Measurements from ENCODE around the gene DGAT2L6.
A peak's percentile ranks its signal among the peaks of the same experiment; 100 is the strongest.
"Not testable (repeated sequence)": the region's sequence is repeated elsewhere in the genome, so short reads cannot be mapped to it uniquely, and the experiment has no call there.

DGAT2L6 gene

DNA sequence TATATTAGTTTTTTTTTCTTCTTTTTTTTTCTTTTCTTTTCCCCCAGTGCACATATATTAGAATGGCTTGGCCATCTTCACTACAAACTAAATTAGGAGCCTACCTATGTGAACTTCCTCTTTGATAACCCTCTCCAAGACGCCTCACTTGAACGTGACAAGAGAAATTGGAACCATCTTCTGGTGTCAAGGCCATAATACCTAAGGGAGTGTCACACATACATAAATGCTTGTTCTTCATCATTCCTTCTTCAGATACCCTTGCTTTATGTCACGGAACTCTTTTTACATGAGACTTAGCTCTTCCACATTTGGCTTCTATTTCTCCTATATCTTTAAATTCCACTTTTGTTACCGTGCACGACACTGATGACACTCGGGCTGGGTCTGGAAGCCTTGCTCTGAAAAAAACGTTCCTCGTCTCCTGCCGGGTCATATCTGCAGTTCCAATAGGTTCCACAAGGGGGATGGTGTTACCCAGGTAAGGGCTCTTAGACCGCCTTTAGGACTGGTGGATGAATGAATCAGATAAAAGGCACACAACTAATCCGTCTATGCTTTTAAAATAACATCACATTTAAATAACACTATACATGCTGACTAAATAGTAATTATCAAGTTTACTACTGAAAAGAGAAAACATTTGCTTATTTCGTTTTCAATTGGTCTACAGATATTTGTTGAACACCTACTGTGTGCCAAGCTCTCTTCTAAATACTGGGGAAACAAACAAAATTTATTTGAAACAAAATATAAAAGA is 19.9 kb downstream of the DGAT2L6 start:
- DNase-seq, result peak; percentile 42

DNA sequence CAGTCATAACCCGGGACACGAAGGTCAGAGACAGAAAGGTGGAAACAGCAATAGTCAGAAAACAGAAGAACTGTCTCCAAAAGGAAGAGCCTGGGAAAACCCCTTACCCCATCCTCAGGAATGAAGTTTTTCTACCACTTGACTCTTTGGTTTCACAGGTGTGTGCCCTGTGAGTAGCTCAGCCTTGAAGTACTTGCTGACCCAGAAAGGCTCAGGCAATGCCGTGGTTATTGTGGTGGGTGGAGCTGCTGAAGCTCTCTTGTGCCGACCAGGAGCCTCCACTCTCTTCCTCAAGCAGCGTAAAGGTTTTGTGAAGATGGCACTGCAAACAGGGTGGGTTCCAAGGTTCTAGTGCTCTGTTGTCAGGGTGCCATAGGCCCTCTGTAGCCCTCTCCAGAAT is 24.4 kb downstream of the DGAT2L6 start:
- DNase-seq, result no peak

DNA sequence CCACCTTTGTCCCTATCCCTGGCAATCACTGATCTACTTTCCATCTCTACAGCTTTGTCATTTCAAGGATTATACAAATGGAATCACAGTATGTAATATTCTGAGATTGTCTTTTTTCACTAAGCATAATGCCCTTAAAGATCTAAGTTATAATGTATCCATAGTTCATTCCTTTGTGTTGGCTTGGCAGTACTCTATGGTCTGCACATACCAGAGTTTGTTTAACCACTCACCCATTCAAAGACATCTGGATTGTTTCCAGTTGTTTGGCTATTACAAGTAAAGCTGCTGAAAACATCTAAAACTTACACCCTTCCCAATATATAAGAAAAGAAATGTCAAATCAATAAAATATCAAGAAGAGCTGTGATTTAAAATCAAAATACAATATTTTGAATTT is 31.2 kb downstream of the DGAT2L6 start:
- no peak for DNase-seq

DNA sequence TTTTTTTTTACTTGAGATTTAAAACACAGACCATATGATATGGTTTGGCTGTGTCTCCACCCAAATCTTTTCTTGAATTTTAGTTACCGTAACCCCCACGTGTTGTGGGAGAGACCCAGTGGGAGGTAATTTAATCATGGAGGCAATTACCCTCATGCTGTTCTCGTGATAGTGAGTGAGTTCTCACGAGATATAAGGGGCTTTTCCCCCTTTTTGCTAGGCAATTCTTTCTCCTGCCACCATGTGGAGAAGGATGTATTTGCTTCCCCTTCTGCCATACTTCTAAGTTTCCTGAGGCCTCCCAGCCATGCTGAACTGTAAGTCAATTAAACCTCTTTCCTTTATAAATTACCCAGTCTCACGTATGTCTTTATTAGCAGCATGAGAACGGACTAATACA is 32.3 kb downstream of the DGAT2L6 start:
- not testable (repeated sequence) for DNase-seq

DNA sequence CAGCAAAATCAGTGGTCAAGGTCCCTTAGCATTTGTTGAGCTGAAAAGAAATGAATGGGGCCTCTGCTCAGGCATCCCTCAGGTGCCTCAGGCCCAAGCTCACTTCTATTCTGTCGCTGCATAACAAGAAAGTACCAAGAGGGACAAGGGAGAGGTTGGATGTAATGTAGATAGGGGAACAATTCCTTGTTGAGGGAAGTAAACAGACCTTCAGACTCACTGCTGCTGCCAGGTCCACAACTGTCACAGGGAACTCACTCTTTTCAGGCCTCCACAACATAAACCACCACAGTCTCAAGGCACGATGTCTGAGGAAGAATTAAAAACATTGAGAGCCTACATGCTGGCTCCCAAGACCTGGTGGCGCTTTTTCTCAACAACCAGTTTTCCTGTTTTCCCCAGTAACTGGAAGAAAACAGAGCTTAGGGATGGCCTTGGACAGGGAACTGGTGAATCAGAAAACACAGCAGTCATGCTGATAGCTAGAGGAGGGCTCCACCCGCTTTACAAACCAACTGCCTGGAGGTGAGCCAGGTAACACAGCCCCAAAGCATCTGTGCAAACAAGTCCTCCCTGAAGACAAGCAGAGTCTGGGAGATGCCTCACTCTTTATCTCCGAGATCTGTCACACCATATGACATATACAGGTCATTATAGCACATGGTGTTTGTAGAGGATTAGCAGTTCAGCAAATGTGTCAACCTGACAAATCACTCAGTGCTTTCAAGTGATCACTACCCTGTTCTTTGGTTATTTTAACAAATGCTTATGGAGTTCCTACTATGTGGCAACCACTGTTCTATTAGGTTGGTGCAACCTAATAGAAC is 42.9 kb downstream of the DGAT2L6 start:
- DNase-seq, result peak; percentile 86

DNA sequence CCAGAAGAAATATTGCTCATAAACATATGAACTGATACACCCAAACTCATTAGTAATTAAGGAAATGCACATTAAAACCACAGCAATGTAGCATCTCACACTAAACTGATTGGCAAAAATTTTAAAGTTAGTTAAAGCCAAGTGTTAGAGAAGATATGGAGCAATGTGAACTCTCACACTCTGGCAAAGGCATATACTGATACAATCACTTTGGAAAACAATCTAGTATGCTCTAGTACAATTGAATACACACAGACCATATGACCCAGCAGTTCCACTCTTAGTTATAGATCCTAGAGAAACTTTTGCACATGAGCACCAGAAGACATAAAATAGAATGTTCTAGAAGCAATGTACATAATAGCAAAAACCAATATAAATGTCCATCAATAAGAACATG is 48.8 kb downstream of the DGAT2L6 start:
- no peak for DNase-seq

DNA sequence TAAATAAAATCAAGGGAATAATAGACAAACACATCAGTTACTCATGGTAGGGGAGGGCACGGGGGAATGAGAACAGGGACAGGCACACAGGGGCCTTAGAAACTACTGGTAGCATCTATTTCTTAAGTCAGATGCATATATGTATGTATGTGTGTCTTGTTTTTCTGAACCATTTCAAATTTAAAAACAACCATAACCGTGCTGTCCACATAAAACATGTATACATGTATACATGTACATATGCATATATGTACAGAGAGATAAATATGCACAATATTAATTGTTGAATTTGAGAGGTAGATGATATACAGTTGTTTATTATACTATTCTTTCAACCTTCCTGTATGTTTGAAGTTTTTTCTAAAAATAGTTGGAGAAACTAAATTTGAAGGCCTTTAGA is 49.4 kb downstream of the DGAT2L6 start:
- no peak for DNase-seq

DNA sequence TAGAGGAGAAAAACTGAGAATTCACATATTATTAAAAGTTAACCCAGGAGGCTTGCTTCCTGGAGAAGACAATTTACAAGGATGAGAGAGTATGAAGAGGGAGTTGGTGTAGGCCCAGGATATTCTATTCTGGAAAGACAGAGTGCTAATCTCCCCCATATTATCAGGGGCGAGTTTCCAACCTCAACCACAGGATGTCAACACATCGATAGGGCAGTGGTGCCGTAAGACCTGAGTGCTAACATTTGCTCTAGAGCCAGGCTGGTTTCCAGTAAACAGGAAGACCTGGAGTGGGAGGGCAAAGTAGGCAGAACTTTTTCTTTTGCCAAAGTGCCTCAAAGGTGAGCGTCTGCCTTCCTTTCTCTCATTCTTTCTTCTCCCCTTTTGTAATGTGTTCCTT is 54.4 kb downstream of the DGAT2L6 start:
- no peak for DNase-seq

DNA sequence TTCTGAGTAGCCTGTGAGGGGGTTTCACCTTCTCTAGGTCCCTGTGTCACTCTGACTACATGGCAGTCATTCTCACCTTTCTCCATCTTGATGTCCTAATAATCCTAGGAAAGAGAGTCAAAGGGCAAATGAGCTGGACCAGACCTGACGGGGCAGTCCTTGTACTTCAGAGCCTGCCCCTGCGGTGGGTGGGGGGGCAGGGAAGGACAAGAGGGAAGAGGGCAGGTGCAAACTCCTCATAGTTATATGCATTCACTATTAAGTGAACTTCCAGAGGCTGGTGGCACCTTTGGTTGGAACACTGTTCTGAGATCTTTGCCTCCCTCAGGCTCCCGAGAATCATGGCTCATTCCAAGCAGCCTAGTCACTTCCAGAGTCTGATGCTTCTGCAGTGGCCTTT is 57.1 kb downstream of the DGAT2L6 start, which contains the start of gene AWAT1:
Gene AWAT1 (plus strand): TSS at position 301 of the 400 bp plus-strand sequence. CDS start 41 bp downstream, at position 342.
- no peak for DNase-seq

DNA sequence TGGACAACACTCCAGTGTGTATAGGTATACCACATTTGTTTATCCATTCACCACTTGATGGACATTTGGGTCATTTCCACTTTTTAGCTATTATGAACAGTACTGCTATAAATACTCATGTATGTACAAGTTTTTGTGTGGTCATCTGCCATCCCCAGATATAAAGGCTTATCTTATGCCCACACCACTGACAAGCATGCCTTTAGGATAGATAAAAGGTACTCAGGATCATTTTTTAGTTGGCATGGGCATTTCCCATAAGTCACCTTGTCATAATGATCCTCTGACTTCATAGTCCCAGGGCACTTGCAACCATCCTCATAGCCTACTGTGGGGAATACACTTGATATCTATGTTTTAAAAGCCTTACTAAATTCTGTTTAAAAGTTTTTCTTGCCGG is 63.5 kb downstream of the DGAT2L6 start:
- no peak for DNase-seq

DNA sequence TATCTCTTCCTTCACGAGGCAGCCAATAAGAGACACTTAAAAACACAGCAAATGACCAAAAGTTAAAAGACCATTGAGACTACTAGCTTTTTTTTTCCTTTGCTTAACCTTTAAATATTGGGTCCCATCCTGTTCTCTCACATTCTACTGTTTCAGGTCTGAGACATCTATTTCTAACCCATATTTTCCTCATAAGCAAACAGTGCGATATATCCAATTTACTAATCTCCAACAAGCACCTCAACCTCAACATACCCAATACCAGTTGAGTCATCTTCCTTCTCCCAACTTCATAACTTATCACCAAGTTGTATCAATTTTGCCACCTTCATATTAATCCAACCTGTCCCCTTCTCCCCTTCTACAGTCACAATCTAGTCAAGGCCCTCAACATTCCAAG is 64.2 kb downstream of the DGAT2L6 start:
- no peak for DNase-seq

DNA sequence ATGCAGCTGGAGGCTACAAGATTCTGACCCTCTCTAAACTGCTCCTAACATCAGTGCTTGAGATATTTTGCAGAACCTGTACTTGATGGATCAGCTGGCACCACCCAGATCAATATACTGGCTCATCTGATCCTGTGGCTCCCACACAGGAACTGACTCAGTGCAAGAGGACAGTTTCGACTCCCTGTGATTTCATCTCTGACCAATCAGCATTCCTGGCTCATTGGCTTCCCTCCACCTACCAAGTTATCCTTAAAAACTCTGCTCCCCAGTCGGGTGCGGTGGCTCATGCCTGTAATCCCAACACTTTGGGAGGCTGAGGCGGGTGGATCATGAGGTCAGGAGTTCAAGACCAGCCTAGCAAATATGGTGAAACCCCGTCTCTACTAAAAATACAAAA is 66.3 kb downstream of the DGAT2L6 start:
- not testable (repeated sequence) for DNase-seq

DNA sequence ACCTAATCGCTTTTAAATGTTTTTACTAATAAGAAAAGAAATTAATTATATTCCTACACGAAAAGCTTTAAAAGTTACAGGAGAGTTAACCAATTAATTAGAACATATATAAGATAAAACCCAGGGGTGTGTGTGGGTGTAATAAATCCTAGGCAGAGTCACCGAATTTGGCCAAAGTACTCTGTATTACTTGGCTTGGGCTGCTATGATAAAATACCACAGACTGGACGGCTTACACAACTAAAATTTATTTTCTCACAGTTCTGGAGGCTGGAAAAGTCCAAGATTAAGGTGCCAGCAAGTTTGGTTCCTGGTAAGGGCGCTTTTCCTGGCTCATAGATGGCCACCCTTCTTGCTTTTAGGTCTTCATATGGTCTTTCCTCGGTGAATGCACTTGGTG is 67.6 kb downstream of the DGAT2L6 start:
- no peak for DNase-seq

DNA sequence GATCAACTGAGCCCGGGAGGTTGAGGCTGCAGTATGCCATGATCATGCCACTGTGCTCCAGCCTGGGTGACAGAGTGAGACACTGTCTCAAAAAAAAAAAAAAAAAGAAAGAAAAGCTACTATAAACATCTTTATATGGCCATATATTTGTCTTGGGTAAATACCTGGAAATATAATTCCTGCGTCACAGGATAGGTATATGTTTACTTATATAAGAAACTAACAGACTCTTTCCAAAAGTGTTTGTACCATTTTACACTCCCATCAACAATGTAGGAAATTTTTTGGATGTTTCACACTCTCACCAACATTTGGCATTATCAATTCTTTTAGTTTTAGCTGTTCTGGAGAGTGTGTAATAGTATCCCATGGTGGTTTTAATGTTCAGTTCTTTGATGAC is 70.0 kb downstream of the DGAT2L6 start:
- DNase-seq, result no peak

DNA sequence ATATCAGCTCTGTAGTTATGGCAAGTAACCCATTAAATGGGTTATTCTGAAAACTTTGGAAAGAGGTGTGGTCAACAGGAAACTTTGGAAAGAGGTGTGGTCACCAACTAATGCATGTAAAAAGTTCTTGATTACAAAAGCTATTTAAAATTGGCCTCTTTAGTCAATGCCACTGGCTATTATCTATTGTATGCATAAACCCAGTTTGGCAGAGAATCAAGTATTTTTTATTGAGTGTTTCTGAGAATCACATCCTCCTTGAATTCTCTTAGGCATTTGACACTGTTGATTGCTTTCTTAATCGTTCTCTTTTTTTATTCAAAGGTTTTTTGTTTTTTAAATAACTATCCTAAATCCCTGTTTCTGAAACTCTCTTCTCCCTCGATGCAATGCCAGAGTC is 75.2 kb downstream of the DGAT2L6 start:
- DNase-seq, result no peak

DNA sequence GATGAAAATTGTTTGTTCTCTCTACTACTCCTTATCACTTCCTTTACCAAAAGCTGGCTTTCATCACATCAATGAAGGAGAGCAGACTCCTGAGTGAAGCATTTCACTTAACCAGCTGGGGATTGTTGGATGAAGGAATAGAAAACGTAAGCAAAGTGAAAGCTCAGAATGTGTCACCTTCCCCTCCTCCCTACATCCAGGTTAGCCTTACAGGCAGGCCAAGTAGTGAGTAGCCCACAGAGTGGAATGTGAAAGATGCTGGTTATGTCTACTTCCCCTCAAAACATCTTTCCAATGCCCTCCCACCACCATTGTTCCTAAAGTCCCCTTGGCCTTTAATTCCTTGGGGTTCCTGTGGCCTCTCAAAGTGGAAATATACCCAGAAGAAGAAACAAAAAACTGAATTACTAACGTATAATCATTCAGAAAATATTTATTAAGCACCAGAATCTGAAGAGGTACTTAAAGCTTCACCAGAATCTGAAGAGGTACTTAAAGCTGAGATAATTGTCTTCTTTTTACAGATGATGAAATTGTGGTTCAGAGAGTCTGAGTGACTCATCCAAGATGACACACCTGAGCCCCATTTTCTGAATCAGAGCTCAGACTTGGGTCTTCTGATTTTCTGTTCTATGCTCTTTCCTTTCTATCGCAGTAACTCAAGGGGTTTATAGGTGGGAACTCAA is 76.2 kb downstream of the DGAT2L6 start:
- no peak for DNase-seq

DNA sequence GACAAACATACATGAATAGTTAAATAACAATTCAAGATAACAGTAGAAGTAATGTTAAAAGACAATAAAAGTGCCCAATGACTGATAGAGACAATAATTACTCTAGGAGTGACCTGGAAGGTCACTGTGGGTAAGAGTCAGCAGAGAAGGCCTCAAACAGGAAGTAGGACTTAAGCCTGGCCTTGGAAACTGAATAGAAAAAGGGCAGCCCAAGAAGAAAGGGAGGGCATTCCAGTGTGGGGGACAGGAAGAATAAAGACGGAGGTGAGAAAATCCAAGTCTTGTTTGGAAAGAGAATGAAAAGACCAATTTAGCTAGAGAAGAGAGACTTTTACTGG is 76.7 kb downstream of the DGAT2L6 start:
- no peak for DNase-seq

DNA sequence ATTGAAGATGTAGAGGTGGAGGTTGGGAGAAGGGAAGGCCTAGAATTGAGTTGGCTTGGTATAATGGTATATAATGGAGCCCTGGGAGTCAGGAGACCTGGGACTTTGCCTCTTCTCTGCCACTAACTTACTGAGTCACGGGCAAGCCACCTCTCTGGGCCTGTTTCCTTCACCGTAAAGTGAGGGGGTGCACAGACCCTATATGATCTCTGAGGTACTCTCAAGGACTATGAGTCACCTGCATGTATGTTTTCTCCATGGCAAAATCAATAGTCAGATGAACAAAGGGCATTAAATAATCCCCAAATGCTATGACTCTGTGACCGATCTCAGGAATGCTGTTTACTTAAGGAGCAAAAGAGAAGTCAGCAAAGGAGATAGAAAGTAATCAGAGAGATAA is 77.6 kb downstream of the DGAT2L6 start:
- DNase-seq, result no peak

Measured in NCI-H2171 treated with DMSO at 0.1 percent for 48 hours (cell line).